B cell (primary cell): ENCODE measurements around the gene DOK7. TPM values are rescaled to one million over a fixed set of nuclear protein-coding genes. Genes with fewer than 3 reads are reported as not detected.

Experiments used
- ATAC-seq: fragments of 200-7000 bp; cut with Tn5 transposase; one replicate; pipeline ENCODE4 v1.10.0; 2021; ENCODE audit warnings: low read depth, mild to moderate bottlenecking, moderate number of reproducible peaks, moderate library complexity
- CTCF ChIA-PET: fragments of 350-600 bp; sonication (Branson Sonifier 250); formaldehyde crosslinking; loops from one replicate; lab custom pipeline; 2021; ENCODE audit warnings: antibody characterized with exemption, inconsistent platforms; lab: Charles Lee
- POLR2A ChIA-PET: fragments of 350-600 bp; sonication (Branson Sonifier 250); formaldehyde crosslinking; loops from one replicate; lab custom pipeline; 2021; ENCODE audit warnings: antibody characterized with exemption; lab: Charles Lee
- DNase-seq: peaks from one replicate; pipeline ENCODE4 v3.0.0; 2013
- H2AFZ ChIP-seq: 2 replicates; pipeline ENCODE4 v1.6.1; 2012; ENCODE audit warnings: mild to moderate bottlenecking, low read depth, low read length; ENCODE audit not compliant: insufficient read depth, poor library complexity, severe bottlenecking
- H3K27ac ChIP-seq, 2 donors: 1 replicate in 1 of 2; 2 replicates in 1 of 2; pipeline ENCODE4 v1.5.1; 2012 to 2013; ENCODE audit warnings: low read length in 2 of 2, mild to moderate bottlenecking in 2 of 2, moderate library complexity in 1 of 2
- H3K27me3 ChIP-seq, 4 experiments: fragments of 200-600 bp in 1 of 4; sonication (generic) in 1 of 4; replicated peaks in 1 of 4; 1 replicate in 2 of 4; 2 replicates in 2 of 4; pipeline versions ENCODE4 v1.6.1 to v1.7.0; 2013 to 2016; ENCODE audit warnings: low read length in 3 of 4, mild to moderate bottlenecking in 2 of 4, mixed read lengths in 1 of 4, moderate library complexity in 1 of 4; ENCODE audit not compliant: insufficient read depth in 4 of 4, control insufficient read depth in 3 of 4; ENCODE audit errors: control extremely low read depth in 1 of 4
- H3K36me3 ChIP-seq, 2 experiments: replicated peaks in 1 of 2; 1 replicate in 1 of 2; 2 replicates in 1 of 2; pipeline versions ENCODE4 v1.6.1 to v1.7.1; 2013; ENCODE audit warnings: low read length in 1 of 2; ENCODE audit not compliant: insufficient read depth in 2 of 2, control insufficient read depth in 1 of 2; ENCODE audit errors: control extremely low read depth in 1 of 2, extremely low read depth in 1 of 2
- H3K4me1 ChIP-seq, 2 donors: fragments of 200-600 bp in 1 of 2; sonication (generic) in 1 of 2; 1 replicate in 1 of 2; 2 replicates in 1 of 2; pipeline versions ENCODE4 v1.5.1 to v1.6.1; 2013 to 2017; ENCODE audit warnings: low read length in 2 of 2; ENCODE audit not compliant: control insufficient read depth in 2 of 2, insufficient read depth in 2 of 2
- H3K4me2 ChIP-seq: replicated peaks from 2 replicates; pipeline ENCODE3; 2012; ENCODE audit warnings: mild to moderate bottlenecking, low read depth, low read length; ENCODE audit not compliant: poor library complexity, severe bottlenecking
- H3K4me3 ChIP-seq, 5 experiments: fragments of 200-600 bp in 1 of 5; sonication (generic) in 1 of 5; 1 replicate in 3 of 5; 2 replicates in 2 of 5; pipeline versions ENCODE4 v1.5.1 to v1.7.0; 2011 to 2016; ENCODE audit warnings: low read length in 4 of 5, mild to moderate bottlenecking in 4 of 5, low read depth in 2 of 5, control low read depth in 1 of 5, moderate library complexity in 1 of 5; ENCODE audit not compliant: insufficient read depth in 1 of 5; ENCODE audit errors: control extremely low read depth in 1 of 5, extremely low read depth in 1 of 5
- H3K79me2 ChIP-seq: fragments of 200-600 bp; sonication (generic); one replicate; pipeline ENCODE4 v1.6.0; 2016; ENCODE audit warnings: low read length; ENCODE audit not compliant: control insufficient read depth, insufficient read depth
- H3K9ac ChIP-seq: fragments of 200-600 bp; sonication (generic); 2 replicates; pipeline ENCODE4 v1.6.1; 2017; ENCODE audit warnings: mild to moderate bottlenecking, low read length, moderate library complexity
- H3K9me3 ChIP-seq, 3 donors: one replicate each; pipeline versions ENCODE4 v1.6.1 to v1.7.1; 2013; ENCODE audit warnings: low read length in 2 of 3; ENCODE audit not compliant: control insufficient read depth in 2 of 3, insufficient read depth in 1 of 3; ENCODE audit errors: control extremely low read depth in 1 of 3
- H4K20me1 ChIP-seq: 2 replicates; pipeline ENCODE4 v1.6.0; 2012; ENCODE audit warnings: mild to moderate bottlenecking, low read length; ENCODE audit not compliant: insufficient read depth, control insufficient read depth, poor library complexity, severe bottlenecking
- H3K27ac Mint-ChIP-seq: one replicate; pipeline ENCODE4 v1.8.0; 2021; ENCODE audit warnings: mixed read lengths
- H3K27me3 Mint-ChIP-seq: one replicate; pipeline ENCODE4 v1.8.0; 2021; ENCODE audit warnings: mixed read lengths
- H3K4me1 Mint-ChIP-seq: one replicate; pipeline ENCODE4 v1.8.0; 2021; ENCODE audit warnings: mixed read lengths
- H3K4me3 Mint-ChIP-seq: one replicate; pipeline ENCODE4 v1.8.0; 2021; ENCODE audit warnings: mixed read lengths
- H3K9me3 Mint-ChIP-seq: one replicate; pipeline ENCODE4 v1.8.0; 2022; ENCODE audit warnings: mixed read lengths; ENCODE audit not compliant: insufficient read depth
- CTCF ChIP-seq: fragments of 200-600 bp; IDR thresholded peaks from one replicate; pipeline ENCODE4 v1.8.0; 2022; ENCODE audit warnings: antibody characterized with exemption, mild to moderate bottlenecking
- EZH2 ChIP-seq: IDR thresholded peaks from 2 replicates; pipeline ENCODE4 v1.6.1; 2012; ENCODE audit warnings: borderline replicate concordance, low read depth, mild to moderate bottlenecking, moderate library complexity, low read length; ENCODE audit not compliant: insufficient read depth, poor library complexity, severe bottlenecking
- WGBS: methylation state at CpG from one replicate; pipeline ENCODE4 v1.1.5; 2013; ENCODE audit warnings: missing lambda C conversion rate; ENCODE audit not compliant: insufficient coverage; 5-methylcytosine and 5-hydroxymethylcytosine counted together
- intact Hi-C: fragments of 100-400 bp; cut with micrococcal nuclease; formaldehyde crosslinking; loops from one replicate; pipeline ENCODE4 v1.10.0; 2022
- polyA plus RNA-seq: library from polyadenylated mRNA; depleted of rRNA; stranded (reverse); fragments of >200 nt; gene quantifications from 2 replicates; pipeline ENCODE4 v1.2.3, GENCODE V29; 2012
- total RNA-seq, 2 donors: library from RNA; stranded (reverse); fragments of 120-200 nt in 1 of 2; gene quantifications; 1 replicate in 1 of 2; 2 replicates in 1 of 2; pipeline versions ENCODE4 v1.2.3 to v1.2.4, GENCODE V29; 2013 to 2022

Gene DOK7
- total and polyA plus RNA-seq, 2 donors (not counting 1 experiment from before 2014, with no cell fraction given): 24.1 to 24.8 TPM

- Histone ChIP-seq H3K4me2 (no peak overlapping the region), H4K20me1 (no peaks in the 10 kb centered on the region), H3K27ac (no peak overlapping the region), H3K9me3 (no peaks in the 10 kb centered on the region), H3K36me3 (no peaks in the 10 kb centered on the region), H3K4me1 (peaks cover 18 to 36% of the 10 kb centered on the region in 2 donors), H3K27me3 (peaks cover 0 to 16% (median 1%) of the 10 kb centered on the region in 4 experiments), H2AFZ (no peak overlapping the region), H3K4me3 (no peak overlapping the region), H3K9ac (no peak overlapping the region), H3K79me2 (no peaks in the 10 kb centered on the region)
- ATAC-seq (no peak), DNase-seq (no peak)
- ChIA-PET CTCF (interaction anchor here (0.7 to 3.6 kb wide), 4 partner anchors 27 to 134 kb away, joined by 3 to 57 read pairs (median 10); no protein-coding TSS in a partner anchor), POLR2A (no interaction called here)
- H3K9me3 Mint-ChIP-seq: no peaks in the 10 kb centered on the region
- 86% methylated on average over 31 of the region's 35 CpGs for WGBS
- TF ChIP-seq EZH2 (no peak), CTCF (no peak)
- no peak overlapping the region for H3K27ac Mint-ChIP-seq
- intact Hi-C loops: no loop called here
- no peak overlapping the region for H3K4me3 Mint-ChIP-seq
- H3K4me1 Mint-ChIP-seq: peaks cover 30% of the 10 kb centered on the region
- H3K27me3 Mint-ChIP-seq: no peaks in the 10 kb centered on the region
Measured at GRCh38 chr4:3478446-3479357, 15.6 kb downstream of the DOK7 start.
